Bronchial epithelial cell (primary cell): ENCODE measurements around the gene APOL4. TPM values are rescaled to one million over a fixed set of nuclear protein-coding genes. Genes with fewer than 3 reads are reported as not detected.

Source experiments
- DNase-seq: peaks from one replicate; pipeline ENCODE4 v3.0.0-alpha.2; 2010; ENCODE audit warnings: low read depth
- FAIRE-seq: peaks from 2 replicates; lab custom pipeline; 2011; peaks lifted over from hg19 to GRCh38; lab: Jason Lieb, UNC
- H3K27me3 ChIP-seq: 2 replicates; pipeline ENCODE4 v1.5.1; 2011; ENCODE audit warnings: low read length; ENCODE audit not compliant: control insufficient read depth, insufficient read depth
- H3K36me3 ChIP-seq: 2 replicates; pipeline ENCODE4 v1.5.1; 2011; ENCODE audit warnings: low read length; ENCODE audit not compliant: control insufficient read depth, insufficient read depth
- H3K4me3 ChIP-seq: 2 replicates; pipeline ENCODE4 v1.5.1; 2011; ENCODE audit warnings: mild to moderate bottlenecking, low read depth, low read length, control low read depth
- CTCF ChIP-seq: IDR thresholded peaks from 2 replicates; pipeline ENCODE4 v1.5.1; 2011; ENCODE audit warnings: mild to moderate bottlenecking, moderate library complexity, low read length, control low read depth, inconsistent platforms; ENCODE audit not compliant: insufficient read depth, severe bottlenecking
- total RNA-seq: library from RNA; depleted of rRNA; stranded (reverse); fragments of >200 nt; gene quantifications from 2 replicates; pipeline ENCODE4 v1.2.1, GENCODE V29; 2014

APOL4 gene
- total RNA-seq, 1 donor from 2014 or later = under 0.01 TPM

DNA sequence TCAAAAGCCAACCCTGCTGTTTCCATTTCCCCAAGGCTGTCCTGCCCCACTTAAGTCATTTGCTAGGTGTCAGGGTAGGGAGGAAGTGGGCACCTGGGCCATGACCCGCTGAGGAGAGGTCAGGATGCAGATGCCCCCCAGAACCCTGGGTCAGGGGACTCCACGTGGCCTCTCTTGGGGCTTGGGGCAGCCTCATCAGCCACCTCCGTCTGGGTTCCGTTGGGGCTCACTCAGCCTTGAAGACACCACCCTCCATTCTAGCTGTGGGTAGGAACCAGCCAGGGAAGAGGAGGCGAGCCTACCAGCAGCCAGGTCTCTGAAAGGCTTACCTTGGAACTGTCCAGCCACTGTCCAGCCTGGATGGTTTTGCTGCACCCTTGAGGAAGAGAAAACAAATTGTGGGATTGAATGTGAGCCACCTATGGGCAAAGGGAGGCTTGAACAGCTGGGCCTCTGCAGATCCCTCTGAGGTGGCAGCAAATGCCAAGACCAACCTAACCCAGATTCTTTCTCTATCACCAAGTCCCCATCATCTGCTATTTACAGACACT is 2.5 kb downstream of the APOL4 start:
- FAIRE-seq (no peak), DNase-seq (no peak)
- Histone ChIP-seq H3K36me3 (no peaks in the 10 kb centered on the region), H3K4me3 (no peak overlapping the region), H3K27me3 (peaks cover 2% of the 10 kb centered on the region)
- peak; percentile 7 for TF ChIP-seq CTCF

DNA sequence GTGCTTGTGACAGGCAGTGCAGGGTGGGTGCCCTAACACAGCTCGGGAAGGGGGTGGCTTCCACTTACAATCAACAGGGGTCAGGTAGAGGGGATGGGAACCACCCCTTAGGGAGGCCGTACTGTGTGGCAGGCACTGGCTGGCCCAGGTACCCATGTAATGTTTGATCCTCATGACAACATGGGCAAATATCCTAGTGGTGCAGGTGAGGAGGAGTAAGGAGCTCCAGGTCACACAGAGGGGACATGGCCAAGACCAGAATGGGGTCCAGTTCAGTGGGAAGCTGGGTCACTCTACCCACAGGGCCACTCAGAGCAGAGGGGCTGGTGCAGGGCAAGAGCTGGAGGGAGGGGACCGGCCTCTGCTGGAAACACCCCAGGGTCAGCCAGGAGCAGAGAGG is 3.1 kb downstream of the APOL4 start:
- H3K36me3 ChIP-seq = no peaks in the 10 kb centered on the region
- peaks cover 2% of the 10 kb centered on the region for H3K27me3 ChIP-seq
- FAIRE-seq (no peak), DNase-seq (no peak)
- TF ChIP-seq CTCF = no peak
- H3K4me3 ChIP-seq = no peak overlapping the region

- TF ChIP-seq CTCF = no peak
- no peaks in the 10 kb centered on the region for H3K36me3 ChIP-seq
- H3K27me3 ChIP-seq = peaks cover 2% of the 10 kb centered on the region
- DNase-seq = no peak
- H3K4me3 ChIP-seq = no peak overlapping the region
- FAIRE-seq = no peak
Measured at GRCh38 chr22:36197514-36198146, 4.0 kb downstream of the APOL4 start.

DNA sequence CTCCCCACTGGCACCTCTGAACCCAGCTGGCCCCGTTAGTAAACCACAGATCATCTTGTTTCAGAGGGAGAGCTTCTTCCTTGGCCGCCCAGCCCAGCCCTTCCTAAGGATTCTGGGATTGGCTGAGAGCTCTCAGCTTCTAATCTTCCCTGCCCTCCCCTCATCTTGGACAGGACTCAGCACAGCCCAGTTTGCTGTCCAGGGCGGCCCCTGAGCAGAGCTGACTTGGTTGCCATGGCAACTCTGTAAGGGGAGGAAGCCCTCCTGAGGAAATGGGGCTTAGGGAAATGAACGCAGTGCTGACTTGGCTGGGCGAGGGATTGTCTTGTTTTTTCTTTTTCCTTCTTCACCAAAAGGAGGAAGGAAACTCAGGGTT is 4.6 kb downstream of the APOL4 start:
- Histone ChIP-seq H3K36me3 (no peaks in the 10 kb centered on the region), H3K27me3 (peaks cover 2% of the 10 kb centered on the region), H3K4me3 (no peak overlapping the region)
- DNase-seq (no peak), FAIRE-seq (no peak)
- TF ChIP-seq CTCF = no peak

DNA sequence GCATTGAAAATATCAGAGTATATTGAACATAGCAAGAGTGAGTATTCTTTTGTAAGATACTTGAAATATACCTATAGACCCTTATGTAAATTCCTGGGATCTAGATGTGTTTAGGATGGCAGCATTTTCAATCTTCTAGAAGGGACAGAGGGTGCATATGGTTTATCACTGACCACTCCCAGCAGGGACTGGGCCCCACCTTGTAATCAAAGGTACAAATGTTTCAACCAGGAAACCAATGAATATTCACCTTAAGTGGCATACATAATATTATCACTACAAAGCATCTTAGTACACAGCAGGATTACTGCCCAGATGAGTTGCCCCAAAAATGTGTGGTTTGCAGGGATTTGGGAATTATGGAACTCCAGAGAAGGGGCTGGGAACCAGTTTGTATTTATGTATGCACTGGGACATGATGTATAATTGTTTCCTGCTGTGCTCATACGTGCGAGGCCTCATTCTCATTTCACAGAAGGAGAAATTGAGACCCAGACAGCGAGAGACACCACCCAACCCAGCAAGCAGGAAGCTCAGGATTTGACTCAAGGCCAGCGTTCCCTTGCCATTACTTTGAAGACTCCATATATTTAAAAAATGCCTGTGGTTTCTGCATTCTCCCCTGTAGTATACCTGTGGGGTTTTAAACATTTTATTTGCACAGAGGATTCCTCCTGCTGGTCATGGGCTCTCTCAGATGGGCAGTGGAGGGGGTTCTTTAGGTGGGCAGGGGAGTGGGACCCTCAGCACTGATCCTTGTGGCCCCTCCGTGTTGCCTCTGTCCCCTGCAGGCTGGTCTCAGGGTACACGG is 5.2 kb downstream of the APOL4 start:
- TF ChIP-seq CTCF = no peak
- DNase-seq (no peak), FAIRE-seq (no peak)
- peaks cover 2% of the 10 kb centered on the region for H3K27me3 ChIP-seq
- H3K36me3 ChIP-seq = no peaks in the 10 kb centered on the region
- H3K4me3 ChIP-seq = no peak overlapping the region
